Epithelial cell of umbilical artery (primary cell): ENCODE measurements around the gene THEMIS2. TPM values are rescaled to one million over a fixed set of nuclear protein-coding genes. Genes with fewer than 3 reads are reported as not detected.

Experiments used
- total RNA-seq: library from RNA; depleted of rRNA; stranded (reverse); fragments of >200 nt; gene quantifications from 2 replicates; pipeline ENCODE4 v1.2.3, GENCODE V29; 2014

Gene THEMIS2
- 6.2 and 19.0 TPM in 2 replicates for total RNA-seq

DNA sequence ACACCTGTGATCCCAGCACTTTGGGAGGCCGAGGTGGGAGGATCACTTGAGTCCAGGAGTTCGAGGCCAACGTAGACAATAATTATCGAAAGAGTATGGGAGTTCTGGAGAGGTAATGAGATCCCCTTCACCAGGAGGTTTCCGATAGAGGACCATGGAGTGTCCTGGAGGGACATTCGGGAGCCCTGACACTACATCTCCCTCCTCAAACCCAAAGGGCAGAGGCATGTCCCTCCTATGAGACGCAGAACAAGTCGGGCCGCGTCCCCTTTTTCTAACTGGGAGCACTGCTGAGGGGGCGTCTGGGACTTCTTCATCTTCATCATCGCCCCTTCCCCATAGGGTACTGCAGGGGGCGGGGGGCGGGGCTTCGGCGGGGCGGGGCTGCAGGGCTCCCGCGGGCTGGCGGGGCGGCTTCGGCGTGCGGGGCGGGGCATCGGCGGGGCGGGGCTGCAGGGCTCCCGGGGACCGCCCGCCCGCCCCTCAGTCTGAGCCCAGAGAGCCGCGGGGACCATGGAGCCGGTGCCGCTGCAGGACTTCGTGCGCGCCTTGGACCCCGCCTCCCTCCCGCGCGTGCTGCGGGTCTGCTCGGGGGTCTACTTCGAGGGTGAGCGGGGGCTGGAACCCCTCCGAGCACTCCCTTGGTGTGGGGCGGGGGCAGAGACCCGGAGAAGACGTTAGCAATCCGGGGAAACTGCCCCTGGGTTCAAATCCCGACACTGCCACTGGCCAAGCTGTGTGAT, at the start of gene THEMIS2:
THEMIS2 (plus strand) TSS at position 486 of the 743 bp plus-strand sequence; CDS start at position 514, 28 bp downstream.

DNA sequence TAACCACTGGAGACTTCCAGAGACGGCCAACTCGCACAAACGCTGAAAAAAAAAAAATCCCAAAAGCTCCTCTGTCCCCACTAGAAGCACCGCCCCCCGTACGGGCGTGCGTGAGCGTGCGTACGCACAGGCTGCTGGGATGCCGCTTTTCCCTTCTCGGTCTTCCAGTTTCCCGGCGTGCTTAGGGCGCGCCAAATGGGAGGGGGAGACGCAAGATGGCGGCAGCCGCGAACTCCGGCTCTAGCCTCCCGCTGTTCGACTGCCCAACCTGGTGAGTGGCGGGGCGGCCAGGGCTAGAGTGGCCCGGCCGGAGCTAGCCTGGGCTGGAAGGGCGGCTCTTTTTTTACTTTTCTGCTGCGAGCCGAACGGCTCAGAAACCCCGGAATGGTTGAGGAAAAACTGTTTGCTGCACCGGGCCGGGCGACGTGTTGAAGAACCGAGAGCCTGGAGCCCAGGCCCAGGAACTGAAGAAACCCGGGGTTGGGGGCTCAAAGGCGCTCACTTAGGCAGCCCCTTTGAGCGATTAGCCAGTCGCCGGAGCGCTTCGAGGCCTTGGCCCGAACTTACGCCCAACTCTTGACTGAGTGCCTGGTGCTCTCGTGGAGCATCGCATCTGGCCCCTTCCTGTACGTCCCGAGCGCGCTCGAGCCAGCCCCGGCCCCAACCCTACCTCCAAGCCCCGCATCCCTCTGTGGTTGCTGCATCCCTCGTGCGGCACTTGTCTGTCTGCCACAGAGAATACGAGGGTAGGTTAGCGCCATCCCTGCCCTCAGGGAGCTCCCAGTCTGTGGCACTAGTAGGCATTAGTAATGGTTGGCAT, 41.5 kb upstream of the THEMIS2 start, which contains the start of gene PPP1R8:
PPP1R8 (plus strand) TSS at position 162 of the 820 bp plus-strand sequence; CDS start at position 216, 54 bp downstream.

DNA sequence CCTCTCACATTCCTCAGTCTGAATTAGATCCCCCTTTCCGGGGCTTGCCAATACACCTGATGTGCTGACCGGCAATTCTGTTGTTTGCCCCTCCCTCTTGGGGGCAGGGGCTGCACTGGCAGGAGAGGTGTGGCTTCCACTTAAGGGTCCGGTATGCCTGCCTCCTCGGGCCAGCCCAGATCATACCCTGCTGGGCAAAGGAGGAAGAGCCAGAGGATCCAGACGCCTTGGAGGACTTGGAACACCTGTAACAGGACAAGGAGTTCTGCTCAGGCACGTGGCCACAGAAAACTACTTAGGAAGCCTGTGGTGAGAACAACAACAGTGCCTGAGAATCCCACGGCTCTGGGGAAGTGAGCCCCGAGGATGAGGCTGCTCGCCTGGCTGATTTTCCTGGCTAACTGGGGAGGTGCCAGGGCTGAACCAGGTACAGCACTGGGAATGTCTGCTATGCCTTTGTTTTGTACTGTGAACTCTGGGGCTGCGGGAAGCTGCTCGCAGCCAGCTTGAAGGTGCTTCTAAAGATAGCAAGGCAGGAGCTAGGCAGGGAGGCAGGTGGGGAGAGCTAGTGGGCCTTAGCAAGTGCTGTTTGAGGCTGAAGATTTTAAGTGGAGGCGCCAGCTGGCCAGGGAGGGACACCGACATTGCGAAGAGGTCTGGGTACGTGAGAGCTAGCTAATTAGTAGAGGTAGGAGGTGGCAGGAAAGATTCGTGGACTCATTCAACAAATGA, 62.6 kb downstream of the THEMIS2 start, which contains the start of gene SMPDL3B:
SMPDL3B (plus strand) TSS at position 183 of the 732 bp plus-strand sequence; CDS start at position 367, 184 bp downstream.

Other genes starting within 250 kb of the THEMIS2 start
- 0.46 TPM in 1 of 2 replicates, not detected in the other for gene FGR, start 237.4 kb upstream of the THEMIS2 start, total RNA-seq
- gene IFI6, start 200.4 kb upstream of the THEMIS2 start, total RNA-seq = 129 and 3,193 TPM in 2 replicates
- gene FAM76A, start 146.6 kb upstream of the THEMIS2 start, total RNA-seq = 7.5 and 15.2 TPM in 2 replicates
- gene STX12, start 99.3 kb upstream of the THEMIS2 start, total RNA-seq = 101 and 118 TPM in 2 replicates
- gene PPP1R8, start 41.8 kb upstream of the THEMIS2 start, total RNA-seq = 44.5 and 46.0 TPM in 2 replicates
- gene RPA2, start 42.0 kb downstream of the THEMIS2 start, total RNA-seq = 30.5 and 55.2 TPM in 2 replicates
- 0.15 and 0.32 TPM in 2 replicates for gene SMPDL3B, start 62.5 kb downstream of the THEMIS2 start, total RNA-seq
- 6.1 and 6.5 TPM in 2 replicates for gene XKR8, start 87.4 kb downstream of the THEMIS2 start, total RNA-seq
- 11.4 and 14.0 TPM in 2 replicates for gene EYA3, start 216.1 kb downstream of the THEMIS2 start, total RNA-seq